Keratinocyte (primary cell): ENCODE results near the gene IL31RA. TPM values are rescaled to one million over a fixed set of nuclear protein-coding genes. Genes with fewer than 3 reads are reported as not detected.

Experiments used
- DNase-seq: peaks from one replicate; pipeline ENCODE4 v3.0.0-alpha.2; 2011; ENCODE audit warnings: low read depth, missing footprints, low spot score
- FAIRE-seq: peaks from 2 replicates; lab custom pipeline; 2011; peaks lifted over from hg19 to GRCh38; lab: Jason Lieb, UNC
- H2AFZ ChIP-seq: 2 replicates; pipeline ENCODE4 v1.6.0; 2012; ENCODE audit warnings: low read length, control low read depth, inconsistent platforms; ENCODE audit not compliant: control insufficient read depth
- H3K27ac ChIP-seq: 2 replicates; pipeline ENCODE4 v1.5.1; 2011; ENCODE audit warnings: low read length; ENCODE audit not compliant: control insufficient read depth, insufficient read depth
- H3K27me3 ChIP-seq: 3 replicates; pipeline ENCODE4 v1.6.0; 2011; ENCODE audit warnings: low read length; ENCODE audit not compliant: control insufficient read depth, insufficient read depth; ENCODE audit errors: extremely low read depth
- H3K36me3 ChIP-seq, 2 experiments: 2 replicates in 1 of 2; 3 replicates in 1 of 2; pipeline ENCODE4 v1.5.1; 2011; ENCODE audit warnings: low read length in 2 of 2, mild to moderate bottlenecking in 1 of 2; ENCODE audit not compliant: control insufficient read depth in 2 of 2, insufficient read depth in 2 of 2; ENCODE audit errors: extremely low read depth in 1 of 2
- H3K4me1 ChIP-seq: 3 replicates; pipeline ENCODE4 v1.5.1; 2011; ENCODE audit warnings: low read length; ENCODE audit not compliant: control insufficient read depth, insufficient read depth; ENCODE audit errors: extremely low read depth
- H3K4me2 ChIP-seq: 3 replicates; pipeline ENCODE4 v1.6.0; 2011; ENCODE audit warnings: low read depth, low read length; ENCODE audit not compliant: control insufficient read depth, insufficient read depth; ENCODE audit errors: extremely low read depth
- H3K4me3 ChIP-seq, 3 experiments: fragments of 200-600 bp in 1 of 3; sonication (generic) in 1 of 3; 2 replicates in 2 of 3; 3 replicates in 1 of 3; pipeline ENCODE4 v1.5.1; 2011 to 2016; ENCODE audit warnings: low read length in 3 of 3, mild to moderate bottlenecking in 3 of 3, control low read depth in 2 of 3, inconsistent platforms in 1 of 3, low read depth in 1 of 3, mixed read lengths in 1 of 3, mixed run types in 1 of 3, moderate library complexity in 1 of 3; ENCODE audit not compliant: control insufficient read depth in 2 of 3, insufficient read depth in 2 of 3; ENCODE audit errors: extremely low read depth in 1 of 3
- H3K79me2 ChIP-seq: 2 replicates; pipeline ENCODE4 v1.6.0; 2012; ENCODE audit warnings: low read length; ENCODE audit not compliant: control insufficient read depth, insufficient read depth
- H3K9ac ChIP-seq: 3 replicates; pipeline ENCODE4 v1.6.0; 2011; ENCODE audit warnings: low read length; ENCODE audit not compliant: control insufficient read depth, insufficient read depth; ENCODE audit errors: extremely low read depth
- H3K9me1 ChIP-seq: 3 replicates; pipeline ENCODE4 v1.6.0; 2011; ENCODE audit warnings: low read length; ENCODE audit not compliant: control insufficient read depth, insufficient read depth; ENCODE audit errors: extremely low read depth
- H3K9me3 ChIP-seq: 2 replicates; pipeline ENCODE4 v1.5.1; 2012; ENCODE audit warnings: low read depth, low read length; ENCODE audit not compliant: control insufficient read depth
- H4K20me1 ChIP-seq: 3 replicates; pipeline ENCODE4 v1.6.0; 2011; ENCODE audit warnings: low read length; ENCODE audit not compliant: control insufficient read depth, insufficient read depth; ENCODE audit errors: extremely low read depth
- CTCF ChIP-seq, 3 experiments: IDR thresholded peaks in 1 of 3; conservative IDR thresholded peaks in 1 of 3; optimal IDR thresholded peaks in 1 of 3; 2 replicates in 2 of 3; 3 replicates in 1 of 3; pipeline versions ENCODE3 to v1.5.1; 2011; ENCODE audit warnings: low read length in 3 of 3, mild to moderate bottlenecking in 3 of 3, moderate library complexity in 2 of 3, control low read depth in 1 of 3, inconsistent platforms in 1 of 3; ENCODE audit not compliant: insufficient read depth in 2 of 3; ENCODE audit errors: extremely low read depth in 1 of 3
- EZH2 ChIP-seq: IDR thresholded peaks from one replicate; pipeline ENCODE4 v1.6.1; 2012; ENCODE audit warnings: inconsistent platforms, mild to moderate bottlenecking, low read length, moderate library complexity
- dilution Hi-C: fragments of 300-500 bp; cut with MboI; formaldehyde crosslinking; loops from one replicate; pipeline ENCODE4 v1.7.0; 2020; ENCODE audit warnings: low sequenced_read_pairs; ENCODE audit not compliant: extremely low pct_ligation_motif_present
- polyA plus RNA-seq, 5 experiments: library from polyadenylated mRNA; depleted of rRNA in 3 of 5; stranded (reverse) in 3 of 5; stranded (forward) in 1 of 5; unstranded in 1 of 5; fragments of >200 nt; gene quantifications; 1 replicate in 1 of 5; 2 replicates in 3 of 5; 3 replicates in 1 of 5; pipeline versions ENCODE4 v1.2.1 to v1.2.3, GENCODE V29; 2011 to 2012; ENCODE audit warnings: missing spikeins in 2 of 5, low read depth in 1 of 5, low replicate concordance in 1 of 5

IL31RA gene
- polyA plus RNA-seq, 1 donor (not counting 4 experiments of a cell fraction or from before 2014, with no cell fraction given), result 6.0 TPM

GRCh38 chr5:55965525-55965924, 114.4 kb downstream of the IL31RA start:
- Histone ChIP-seq H3K36me3 (peaks cover 4 to 10% of the 10 kb centered on the region in 2 experiments), H3K4me3 (no peak overlapping the region), H3K4me2 (no peak overlapping the region), H4K20me1 (no peaks in the 10 kb centered on the region), H3K4me1 (peaks cover 8% of the 10 kb centered on the region), H3K79me2 (peaks cover 5% of the 10 kb centered on the region), H3K9me1 (no peaks in the 10 kb centered on the region), H2AFZ (no peak overlapping the region), H3K27ac (no peak overlapping the region), H3K27me3 (no peaks in the 10 kb centered on the region), H3K9me3 (no peaks in the 10 kb centered on the region), H3K9ac (no peak overlapping the region)
- FAIRE-seq (no peak), DNase-seq (no peak)
- TF ChIP-seq EZH2, result no peak
- no peak for TF ChIP-seq CTCF (optimal IDR thresholded peaks at IDR 0.05 in 1 of 3, IDR thresholded peaks at IDR 0.05 in 1 of 3, conservative IDR thresholded peaks at IDR 0.05 in 1 of 3; ENCODE audit: extremely low read depth in 1 of 3, insufficient read depth in 2 of 3, low read length in 3 of 3)
- dilution Hi-C loops, result no loop called here

- FAIRE-seq (no peak), DNase-seq (no peak)
- Histone ChIP-seq H3K27ac (no peak overlapping the region), H3K4me3 (no peak overlapping the region), H3K4me2 (no peak overlapping the region), H3K36me3 (peaks cover 4 to 10% of the 10 kb centered on the region in 2 experiments), H3K9me1 (no peaks in the 10 kb centered on the region), H3K9me3 (no peaks in the 10 kb centered on the region), H3K79me2 (peaks cover 8% of the 10 kb centered on the region), H3K9ac (no peak overlapping the region), H3K27me3 (no peaks in the 10 kb centered on the region), H2AFZ (no peak overlapping the region), H3K4me1 (peaks cover 8% of the 10 kb centered on the region), H4K20me1 (no peaks in the 10 kb centered on the region)
- TF ChIP-seq EZH2 (no peak), CTCF (optimal IDR thresholded peaks at IDR 0.05 in 1 of 3, IDR thresholded peaks at IDR 0.05 in 1 of 3, conservative IDR thresholded peaks at IDR 0.05 in 1 of 3; ENCODE audit: extremely low read depth in 1 of 3, insufficient read depth in 2 of 3, low read length in 3 of 3) (no peak)
- dilution Hi-C loops, result no loop called here
Observed at GRCh38 chr5:55966284-55966683, 115.1 kb downstream of the IL31RA start.
